ENCODE data around the gene ATP8A1.

The ATP8A1 gene

GRCh38 chr4:42632653-42633382 lies 24.1 kb downstream of the ATP8A1 start:
- in situ Hi-C loops (cut with MboI; ENCODE audit: low pct_unique_long_range_greater_than_20kb, low sequenced_read_pairs) = no loop called here
- DNase-seq = no peak

- in situ Hi-C loops (cut with MboI; ENCODE audit: low pct_unique_long_range_greater_than_20kb, low sequenced_read_pairs) = no loop called here
- no peak for DNase-seq
Observed at GRCh38 chr4:42630908-42631307, 26.0 kb downstream of the ATP8A1 start.

- DNase-seq = no peak
- in situ Hi-C loops (cut with MboI; ENCODE audit: low pct_unique_long_range_greater_than_20kb, low sequenced_read_pairs) = no loop called here
Observed at GRCh38 chr4:42628740-42629139, 28.2 kb downstream of the ATP8A1 start.

- no peak for DNase-seq
- in situ Hi-C loops (cut with MboI; ENCODE audit: low pct_unique_long_range_greater_than_20kb, low sequenced_read_pairs) = no loop called here
Observed at GRCh38 chr4:42627885-42628646, 28.8 kb downstream of the ATP8A1 start.

GRCh38 chr4:42626629-42627146 lies 30.2 kb downstream of the ATP8A1 start:
- no peak for DNase-seq
- in situ Hi-C loops (cut with MboI; ENCODE audit: low pct_unique_long_range_greater_than_20kb, low sequenced_read_pairs) = no loop called here

GRCh38 chr4:42625329-42625728 lies 31.6 kb downstream of the ATP8A1 start:
- in situ Hi-C loops (cut with MboI; ENCODE audit: low pct_unique_long_range_greater_than_20kb, low sequenced_read_pairs) = no loop called here
- no peak for DNase-seq

GRCh38 chr4:42624551-42624950 lies 32.4 kb downstream of the ATP8A1 start:
- DNase-seq = no peak
- in situ Hi-C loops (cut with MboI; ENCODE audit: low pct_unique_long_range_greater_than_20kb, low sequenced_read_pairs) = no loop called here

- no peak for DNase-seq
- in situ Hi-C loops (cut with MboI; ENCODE audit: low pct_unique_long_range_greater_than_20kb, low sequenced_read_pairs) = no loop called here
Observed at GRCh38 chr4:42618023-42618422, 38.9 kb downstream of the ATP8A1 start.

GRCh38 chr4:42617030-42617429 lies 39.9 kb downstream of the ATP8A1 start:
- no peak for DNase-seq
- in situ Hi-C loops (cut with MboI; ENCODE audit: low pct_unique_long_range_greater_than_20kb, low sequenced_read_pairs) = no loop called here

GRCh38 chr4:42616572-42616971 lies 40.3 kb downstream of the ATP8A1 start:
- DNase-seq = no peak
- in situ Hi-C loops (cut with MboI; ENCODE audit: low pct_unique_long_range_greater_than_20kb, low sequenced_read_pairs) = no loop called here

GRCh38 chr4:42615131-42615763 lies 41.7 kb downstream of the ATP8A1 start:
- no peak for DNase-seq
- in situ Hi-C loops (cut with MboI; ENCODE audit: low pct_unique_long_range_greater_than_20kb, low sequenced_read_pairs) = no loop called here

- DNase-seq = no peak
- in situ Hi-C loops (cut with MboI; ENCODE audit: low pct_unique_long_range_greater_than_20kb, low sequenced_read_pairs) = no loop called here
Observed at GRCh38 chr4:42612898-42613297, 44.0 kb downstream of the ATP8A1 start.

GRCh38 chr4:42610941-42611340 lies 46.0 kb downstream of the ATP8A1 start:
- no peak for DNase-seq

GRCh38 chr4:42609051-42609450 lies 47.9 kb downstream of the ATP8A1 start:
- in situ Hi-C loops (cut with MboI; ENCODE audit: low pct_unique_long_range_greater_than_20kb, low sequenced_read_pairs) = no loop called here

More at GRCh38 chr4:42610941-42611340, 46.0 kb downstream of the ATP8A1 start:
- in situ Hi-C loops (cut with MboI; ENCODE audit: low pct_unique_long_range_greater_than_20kb, low sequenced_read_pairs) = no loop called here

GRCh38 chr4:42608551-42608950 lies 48.4 kb downstream of the ATP8A1 start:
- no peak for DNase-seq
- in situ Hi-C loops (cut with MboI; ENCODE audit: low pct_unique_long_range_greater_than_20kb, low sequenced_read_pairs) = no loop called here

More at GRCh38 chr4:42609051-42609450, 47.9 kb downstream of the ATP8A1 start:
- no peak for DNase-seq

GRCh38 chr4:42607011-42607726 lies 49.7 kb downstream of the ATP8A1 start:
- in situ Hi-C loops (cut with MboI; ENCODE audit: low pct_unique_long_range_greater_than_20kb, low sequenced_read_pairs) = no loop called here
- no peak for DNase-seq

GRCh38 chr4:42605264-42605663 lies 51.6 kb downstream of the ATP8A1 start:
- no peak for DNase-seq
- in situ Hi-C loops (cut with MboI; ENCODE audit: low pct_unique_long_range_greater_than_20kb, low sequenced_read_pairs) = no loop called here

GRCh38 chr4:42603862-42604261 lies 53.0 kb downstream of the ATP8A1 start:
- no peak for DNase-seq
- in situ Hi-C loops (cut with MboI; ENCODE audit: low pct_unique_long_range_greater_than_20kb, low sequenced_read_pairs) = no loop called here

- in situ Hi-C loops (cut with MboI; ENCODE audit: low pct_unique_long_range_greater_than_20kb, low sequenced_read_pairs) = no loop called here
- DNase-seq = peak; percentile 2
Observed at GRCh38 chr4:42600578-42600977, 56.3 kb downstream of the ATP8A1 start.

Measured in KBM-7 (cell line).